Hepatocyte (in vitro differentiated cells): ENCODE measurements around the gene AVPR1B. TPM values are rescaled to one million over a fixed set of nuclear protein-coding genes. Genes with fewer than 3 reads are reported as not detected.

Experiments
- DNase-seq: peaks from one replicate; pipeline ENCODE4 v3.0.0-alpha.2; 2016; ENCODE audit warnings: low spot score
- H2AFZ ChIP-seq: fragments of 200-600 bp; sonication (generic); 2 replicates; pipeline ENCODE4 v1.6.0; 2016; ENCODE audit warnings: antibody characterized with exemption, mild to moderate bottlenecking
- H3K27ac ChIP-seq: fragments of 200-600 bp; sonication (generic); 2 replicates; pipeline ENCODE4 v1.5.1; 2016; ENCODE audit warnings: mild to moderate bottlenecking
- H3K27me3 ChIP-seq: fragments of 200-600 bp; sonication (generic); 2 replicates; pipeline ENCODE4 v1.6.1; 2016
- H3K36me3 ChIP-seq: fragments of 200-600 bp; sonication (generic); replicated peaks from 2 replicates; pipeline ENCODE4 v1.5.1; 2016; ENCODE audit warnings: low read depth; ENCODE audit not compliant: insufficient read depth
- H3K4me1 ChIP-seq: fragments of 200-600 bp; sonication (generic); 2 replicates; pipeline ENCODE4 v1.5.1; 2016; ENCODE audit warnings: mild to moderate bottlenecking, moderate library complexity; ENCODE audit not compliant: insufficient read depth
- H3K4me2 ChIP-seq: fragments of 200-600 bp; sonication (generic); 2 replicates; pipeline ENCODE4 v1.6.0; 2016
- H3K4me3 ChIP-seq: fragments of 200-600 bp; sonication (generic); 2 replicates; pipeline ENCODE4 v1.5.1; 2016; ENCODE audit warnings: mild to moderate bottlenecking
- H3K79me2 ChIP-seq: fragments of 200-600 bp; sonication (generic); 2 replicates; pipeline ENCODE4 v1.6.0; 2017; ENCODE audit warnings: mild to moderate bottlenecking
- H3K9me2 ChIP-seq: fragments of 200-600 bp; sonication (generic); replicated peaks from 2 replicates; pipeline ENCODE4 v1.6.0; 2017; ENCODE audit warnings: mild to moderate bottlenecking; ENCODE audit not compliant: insufficient read depth
- H3K9me3 ChIP-seq: fragments of 200-600 bp; sonication (generic); 2 replicates; pipeline ENCODE4 v1.5.1; 2016; ENCODE audit warnings: low read depth, mild to moderate bottlenecking
- H4K20me1 ChIP-seq: fragments of 200-600 bp; sonication (generic); 2 replicates; pipeline ENCODE4 v1.6.0; 2016; ENCODE audit warnings: mild to moderate bottlenecking; ENCODE audit not compliant: insufficient read depth, poor library complexity, severe bottlenecking
- EZH2 ChIP-seq: fragments of 200-600 bp; sonication (generic); IDR thresholded peaks from 2 replicates; pipeline ENCODE4 v1.6.1; 2016; ENCODE audit warnings: antibody characterized with exemption, mild to moderate bottlenecking, borderline replicate concordance
- EZH2phosphoT487 ChIP-seq: fragments of 200-600 bp; sonication (generic); IDR thresholded peaks from one replicate; pipeline ENCODE4 v1.6.1; 2018; ENCODE audit warnings: antibody characterized with exemption, mild to moderate bottlenecking, low read depth, moderate library complexity; ENCODE audit not compliant: unreplicated experiment, severe bottlenecking
- WGBS: methylation state at CpG from one replicate; pipeline ENCODE4 v1.1.6; 2016; ENCODE audit warnings: low lambda C conversion rate; ENCODE audit errors: missing lambda C conversion rate; 5-methylcytosine and 5-hydroxymethylcytosine counted together
- polyA plus RNA-seq: library from polyadenylated mRNA; unstranded; fragments of >200 nt; fragmentation: Nextera tagmentation; extraction: Ambion mirVana; gene quantifications from 2 replicates; pipeline ENCODE4 v1.2.1, GENCODE V29; 2016
- total RNA-seq: library from RNA; depleted of rRNA; stranded (reverse); fragments of >200 nt; gene quantifications from 2 replicates; pipeline ENCODE4 v1.2.3, GENCODE V29; 2014
- TF ChIP-seq, protein P1 (sequence below): fragments of 200-600 bp; sonication (generic); IDR thresholded peaks from 2 replicates; pipeline ENCODE4 v1.5.1; 2016; ENCODE audit warnings: antibody characterized with exemption, mild to moderate bottlenecking; ENCODE audit not compliant: poor library complexity

Gene AVPR1B
- total and polyA plus RNA-seq, 2 experiments from 2014 or later = not detected

DNA sequence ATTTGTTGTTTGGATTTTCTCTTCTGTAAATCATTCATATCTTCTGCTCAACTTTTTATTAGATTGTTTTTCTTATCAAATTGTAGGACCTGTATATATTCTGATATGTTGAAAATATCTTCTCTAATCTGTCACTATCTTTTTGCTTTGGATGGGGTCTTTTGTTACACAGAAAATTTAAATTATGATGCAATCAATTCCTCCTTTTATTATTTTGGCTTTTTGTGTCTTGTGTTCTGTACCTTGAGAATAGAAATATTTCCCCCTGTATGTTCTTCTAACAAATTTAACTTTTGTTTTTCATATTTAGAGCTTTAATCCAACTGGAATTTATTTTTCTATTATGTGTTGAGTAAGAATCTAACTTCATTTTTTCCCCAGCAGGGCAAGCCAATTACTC is 3.2 kb upstream of the AVPR1B start:
- no peak overlapping the region for H3K4me2 ChIP-seq
- TF ChIP-seq EZH2 (no peak), EZH2phosphoT487 (no peak)
- TF ChIP-seq, protein P1, sequence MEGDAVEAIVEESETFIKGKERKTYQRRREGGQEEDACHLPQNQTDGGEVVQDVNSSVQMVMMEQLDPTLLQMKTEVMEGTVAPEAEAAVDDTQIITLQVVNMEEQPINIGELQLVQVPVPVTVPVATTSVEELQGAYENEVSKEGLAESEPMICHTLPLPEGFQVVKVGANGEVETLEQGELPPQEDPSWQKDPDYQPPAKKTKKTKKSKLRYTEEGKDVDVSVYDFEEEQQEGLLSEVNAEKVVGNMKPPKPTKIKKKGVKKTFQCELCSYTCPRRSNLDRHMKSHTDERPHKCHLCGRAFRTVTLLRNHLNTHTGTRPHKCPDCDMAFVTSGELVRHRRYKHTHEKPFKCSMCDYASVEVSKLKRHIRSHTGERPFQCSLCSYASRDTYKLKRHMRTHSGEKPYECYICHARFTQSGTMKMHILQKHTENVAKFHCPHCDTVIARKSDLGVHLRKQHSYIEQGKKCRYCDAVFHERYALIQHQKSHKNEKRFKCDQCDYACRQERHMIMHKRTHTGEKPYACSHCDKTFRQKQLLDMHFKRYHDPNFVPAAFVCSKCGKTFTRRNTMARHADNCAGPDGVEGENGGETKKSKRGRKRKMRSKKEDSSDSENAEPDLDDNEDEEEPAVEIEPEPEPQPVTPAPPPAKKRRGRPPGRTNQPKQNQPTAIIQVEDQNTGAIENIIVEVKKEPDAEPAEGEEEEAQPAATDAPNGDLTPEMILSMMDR = no peak
- no peaks in the 10 kb centered on the region for H3K9me3 ChIP-seq
- H3K4me3 ChIP-seq = no peak overlapping the region
- H3K36me3 ChIP-seq = no peaks in the 10 kb centered on the region
- H3K79me2 ChIP-seq = no peaks in the 10 kb centered on the region
- H3K9me2 ChIP-seq = no peaks in the 10 kb centered on the region
- no peak for DNase-seq
- H3K4me1 ChIP-seq = no peaks in the 10 kb centered on the region
- no peak overlapping the region for H3K27ac ChIP-seq
- no peaks in the 10 kb centered on the region for H4K20me1 ChIP-seq
- peaks cover 21% of the 10 kb centered on the region for H3K27me3 ChIP-seq
- H2AFZ ChIP-seq = no peak overlapping the region

DNA sequence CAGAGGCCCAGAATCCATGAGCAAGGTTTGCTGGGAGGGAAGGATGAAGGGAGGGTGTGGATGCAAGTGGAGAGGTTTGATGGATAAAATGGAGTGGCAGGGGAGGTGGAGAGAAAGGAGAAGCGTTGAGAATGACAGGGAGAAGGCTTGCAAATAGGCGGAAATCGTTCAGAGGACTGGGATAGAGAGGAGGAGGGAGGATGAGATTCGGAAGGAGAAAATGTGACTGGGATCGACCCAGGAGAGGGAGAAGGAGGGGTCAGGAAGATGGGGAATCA is 376 bp downstream of the AVPR1B start:
- peak overlapping the region; percentile 94 for H3K4me2 ChIP-seq
- no peaks in the 10 kb centered on the region for H3K9me3 ChIP-seq
- H3K9me2 ChIP-seq = no peaks in the 10 kb centered on the region
- DNase-seq = no peak
- no peaks in the 10 kb centered on the region for H4K20me1 ChIP-seq
- peaks cover 21% of the 10 kb centered on the region for H3K27me3 ChIP-seq
- H3K36me3 ChIP-seq = no peaks in the 10 kb centered on the region
- 13% methylated on average over 5 of the region's 5 CpGs for WGBS
- H3K27ac ChIP-seq = no peak overlapping the region
- no peaks in the 10 kb centered on the region for H3K4me1 ChIP-seq
- TF ChIP-seq, protein P1 = no peak
- TF ChIP-seq EZH2phosphoT487 (no peak), EZH2 (no peak)
- H3K4me3 ChIP-seq = peak overlapping the region; percentile 40
- peak overlapping the region; percentile 83 for H2AFZ ChIP-seq
- H3K79me2 ChIP-seq = no peaks in the 10 kb centered on the region

DNA sequence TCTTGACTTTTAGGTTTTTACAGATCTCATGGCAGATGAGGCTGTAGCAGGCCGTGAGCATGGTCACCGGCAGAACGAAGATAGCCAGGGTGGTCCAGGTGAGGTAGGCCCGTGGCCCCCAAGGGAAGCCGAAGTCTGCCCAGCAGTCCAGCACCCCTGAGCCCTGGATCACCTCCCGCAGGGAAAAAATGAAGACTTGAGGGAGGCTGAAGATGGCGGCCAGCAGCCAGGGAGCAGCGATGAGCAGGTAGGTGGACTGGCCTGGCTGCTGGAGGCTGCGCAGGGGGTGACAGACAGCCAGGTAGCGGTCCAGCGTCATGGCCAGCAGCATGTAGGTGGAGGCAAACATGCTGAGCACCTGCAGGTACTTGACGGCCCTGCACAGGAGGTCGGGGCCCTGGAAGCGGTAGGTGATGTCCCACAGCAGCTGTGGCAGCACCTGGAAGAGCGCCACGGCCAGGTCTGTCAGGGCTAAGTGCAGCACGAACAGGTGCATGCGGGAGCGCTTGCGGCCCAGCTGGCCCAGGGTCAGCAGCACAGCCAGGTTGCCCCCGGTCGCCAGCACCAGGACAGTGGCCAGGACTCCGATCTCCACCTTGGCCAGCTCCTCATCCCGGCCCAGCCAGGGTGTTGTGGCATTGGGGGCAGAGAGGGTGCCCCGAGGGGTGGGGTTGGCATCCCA is 856 bp downstream of the AVPR1B start:
- WGBS = 92% methylated on average over 23 of the region's 25 CpGs
- H3K4me3 ChIP-seq = no peak overlapping the region
- no peak for DNase-seq

More for the DNA sequence above, 856 bp downstream of the AVPR1B start:
- Histone ChIP-seq H3K27me3 (peaks cover 21% of the 10 kb centered on the region), H3K36me3 (no peaks in the 10 kb centered on the region), H3K9me2 (no peaks in the 10 kb centered on the region), H3K79me2 (no peaks in the 10 kb centered on the region), H3K9me3 (no peaks in the 10 kb centered on the region), H3K4me2 (peak overlapping the region; percentile 94), H2AFZ (no peak overlapping the region), H4K20me1 (no peaks in the 10 kb centered on the region), H3K27ac (no peak overlapping the region), H3K4me1 (no peaks in the 10 kb centered on the region)
- no peak for TF ChIP-seq EZH2
- TF ChIP-seq, protein P1 = no peak
- no peak for TF ChIP-seq EZH2phosphoT487
